Esophagus muscularis mucosa (tissue), 4 donors: ENCODE results near the gene SENP8.

Experiments
- CTCF ChIP-seq, 3 experiments: fragments of 200-600 bp in 2 of 3; fragments of 450-650 bp in 1 of 3; sonication (generic) in 2 of 3; IDR thresholded peaks; one replicate each; pipeline ENCODE4 v1.5.1; 2017 to 2019; ENCODE audit warnings: antibody characterized with exemption in 3 of 3, mild to moderate bottlenecking in 2 of 3, moderate library complexity in 1 of 3
- EP300 ChIP-seq: sonication (generic); formaldehyde crosslinking; IDR thresholded peaks from one replicate; pipeline ENCODE4 v1.6.1; 2017; ENCODE audit warnings: antibody characterized with exemption
- POLR2A ChIP-seq: fragments of 450-650 bp; IDR thresholded peaks from one replicate; pipeline ENCODE4 v1.6.1; 2017; ENCODE audit warnings: antibody characterized with exemption, moderate library complexity, mild to moderate bottlenecking, low read depth
- POLR2AphosphoS5 ChIP-seq, 2 donors: sonication (generic); formaldehyde crosslinking; IDR thresholded peaks; one replicate each; pipeline ENCODE4 v1.6.1; 2017; ENCODE audit warnings: antibody characterized with exemption in 2 of 2

GRCh38 chr15:72112805-72113204 lies 5.4 kb upstream of the SENP8 start:
- TF ChIP-seq CTCF (IDR thresholded peaks at IDR 0.05), result no peak
- TF ChIP-seq EP300, result no peak
- TF ChIP-seq POLR2A, result no peak
- TF ChIP-seq POLR2AphosphoS5 (IDR thresholded peaks at IDR 0.05), result no peak
